Hepatic stellate cell (primary cell): ENCODE results near the gene C3orf52.

Source experiments
- DNase-seq: peaks from one replicate; pipeline ENCODE4 v3.0.0; 2011; ENCODE audit warnings: low spot score

The C3orf52 gene

GRCh38 chr3:112119962-112120836, 34.0 kb downstream of the C3orf52 start:
- no peak for DNase-seq

DNA sequence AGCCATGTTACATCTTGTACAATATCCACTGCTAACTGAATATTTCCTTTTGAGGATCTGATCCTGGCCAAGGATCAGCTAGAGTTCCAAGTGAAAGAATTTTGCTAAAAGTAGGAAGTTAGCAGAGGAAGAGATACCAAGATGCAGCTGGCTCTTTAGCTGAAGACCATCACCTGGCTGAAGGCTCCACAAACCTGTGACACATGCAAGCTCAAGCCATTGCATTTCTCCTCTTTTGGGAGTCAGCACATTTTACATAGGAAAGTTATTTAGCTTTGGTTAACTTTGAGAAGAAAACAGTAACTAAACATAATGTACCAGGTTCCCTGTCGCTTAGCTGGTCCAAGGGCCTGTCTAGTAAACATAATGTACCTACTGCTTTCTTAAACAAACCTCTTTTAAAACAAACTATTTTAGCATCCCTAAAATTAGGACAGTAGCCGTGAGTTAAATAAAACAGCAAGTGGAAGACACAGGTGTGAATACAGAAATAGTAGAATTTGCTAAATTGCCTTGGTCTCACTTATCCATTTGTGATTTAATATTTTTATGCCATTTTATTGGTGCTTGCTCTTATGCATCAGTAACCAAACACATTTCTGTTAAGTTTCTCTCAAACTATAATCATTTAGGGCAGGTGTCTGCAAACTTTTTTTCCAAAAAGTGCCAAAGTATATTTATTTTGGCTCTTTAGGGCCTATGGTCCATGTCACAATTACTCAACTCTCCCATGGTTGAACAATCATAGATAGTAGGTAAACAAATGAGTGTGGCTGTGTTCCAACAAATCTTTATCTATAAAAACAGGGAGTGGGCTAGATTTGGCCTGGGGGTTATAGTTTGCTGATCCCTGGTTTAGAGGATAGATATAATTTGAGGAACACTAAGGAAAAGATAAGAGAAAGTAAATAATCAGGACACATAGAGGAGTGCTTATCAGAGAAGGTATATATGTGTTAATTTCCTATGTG, 35.7 kb downstream of the C3orf52 start:
- no peak for DNase-seq

- no peak for DNase-seq
These were observed 36.7 kb downstream of the C3orf52 start for GRCh38 chr3:112122870-112123269.

DNA sequence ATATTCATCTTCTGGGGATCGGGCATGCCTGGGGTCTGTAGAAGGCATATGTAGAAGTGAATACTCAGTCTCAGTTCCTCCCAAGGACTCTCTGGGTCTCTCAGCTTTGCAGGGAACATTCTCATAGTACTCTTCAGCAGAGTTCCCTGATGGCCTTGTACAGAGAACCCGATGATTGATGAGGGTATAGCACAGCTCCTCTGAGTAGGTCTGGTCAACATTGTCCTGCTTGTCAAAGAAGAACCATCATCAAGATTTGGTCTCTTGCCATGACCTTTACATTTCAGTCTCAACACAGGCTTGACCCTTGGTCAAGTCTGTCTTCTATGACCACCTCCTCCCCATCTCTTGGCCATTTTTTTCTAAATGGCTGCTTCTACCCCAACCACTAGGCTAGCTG, 37.4 kb downstream of the C3orf52 start:
- DNase-seq = no peak

- DNase-seq = no peak
These were observed 38.9 kb downstream of the C3orf52 start for GRCh38 chr3:112124907-112125607.

GRCh38 chr3:112126511-112126911, 40.3 kb downstream of the C3orf52 start:
- no peak for DNase-seq

GRCh38 chr3:112127522-112128494, 41.6 kb downstream of the C3orf52 start:
- no peak for DNase-seq

DNA sequence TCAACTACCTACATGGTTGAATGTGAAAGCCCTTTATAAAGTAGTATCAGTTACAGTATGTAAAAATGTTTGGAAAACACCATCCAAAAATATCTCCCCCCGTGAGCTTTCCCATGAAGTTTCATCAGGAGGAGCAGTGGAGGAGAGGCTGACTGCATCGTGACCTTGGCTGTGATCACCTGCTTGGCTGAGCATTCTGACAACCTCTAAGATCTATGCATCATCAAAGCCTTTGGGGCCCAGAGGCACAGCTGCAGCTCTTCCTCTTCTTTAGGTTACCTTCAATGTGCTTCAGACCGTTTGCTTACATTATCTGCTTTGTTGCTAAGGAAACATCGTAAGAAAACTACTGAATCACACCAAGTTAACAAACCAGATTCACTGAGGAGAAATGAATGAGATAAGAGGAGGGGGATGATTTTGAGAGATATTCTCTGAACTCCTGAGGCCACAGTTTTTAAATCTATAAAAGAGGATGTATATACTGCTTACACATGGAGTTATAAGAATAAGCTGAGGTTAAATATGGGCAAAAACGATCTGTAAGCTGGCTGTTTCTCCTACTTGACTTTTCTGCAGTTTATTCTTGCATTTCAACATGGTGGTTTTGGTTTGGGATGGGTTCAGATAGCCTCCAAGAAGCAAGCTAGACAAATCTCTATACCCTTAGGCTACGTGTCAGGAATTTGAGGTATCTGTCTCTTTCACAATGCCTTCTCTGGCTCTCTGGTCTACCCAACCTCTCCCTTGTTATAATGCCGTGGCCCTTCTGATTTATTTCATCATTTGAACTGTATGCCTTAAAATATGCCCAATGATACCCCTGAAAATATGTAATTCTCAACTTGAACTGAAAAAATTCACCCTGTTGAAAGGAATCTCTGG, 42.9 kb downstream of the C3orf52 start:
- no peak for DNase-seq

- DNase-seq = no peak
These were observed 43.9 kb downstream of the C3orf52 start for GRCh38 chr3:112129925-112130637.

DNA sequence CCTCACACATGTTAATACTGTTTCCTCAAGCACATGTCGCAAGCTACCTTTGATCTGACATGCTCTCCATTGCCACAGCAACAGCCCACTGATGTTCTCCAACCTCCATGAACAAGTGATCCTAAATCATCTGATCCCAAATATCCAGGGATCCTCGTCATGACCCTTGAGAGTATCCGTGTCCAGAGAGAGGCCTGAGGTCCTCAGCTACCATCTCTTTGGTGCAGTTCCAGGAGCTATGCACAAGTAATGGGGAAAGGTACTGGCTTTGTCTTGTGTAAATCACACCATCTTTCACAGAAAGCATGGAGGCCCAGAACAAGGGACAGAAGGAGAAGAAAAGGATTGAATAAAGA, 44.4 kb downstream of the C3orf52 start:
- DNase-seq = no peak

DNA sequence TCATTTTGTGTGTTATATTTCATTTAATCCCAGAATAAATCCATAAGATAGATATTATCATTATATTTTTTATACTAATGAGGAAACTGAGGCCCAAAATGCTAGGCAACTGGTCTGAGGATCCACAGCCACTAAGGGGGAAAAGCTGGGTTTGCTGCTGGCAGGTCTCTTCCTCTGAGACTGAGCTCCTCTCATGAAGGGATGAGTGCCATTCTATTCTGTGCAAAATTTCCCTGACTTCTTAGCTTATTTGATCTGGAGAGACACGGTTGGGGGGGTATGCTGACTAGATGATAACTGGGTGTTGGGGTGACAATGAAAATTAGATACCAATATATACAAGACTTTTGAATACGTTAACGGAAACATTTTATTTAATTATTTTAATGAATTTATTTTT, 44.9 kb downstream of the C3orf52 start:
- DNase-seq = no peak

GRCh38 chr3:112132088-112132487, 45.9 kb downstream of the C3orf52 start:
- no peak for DNase-seq

DNA sequence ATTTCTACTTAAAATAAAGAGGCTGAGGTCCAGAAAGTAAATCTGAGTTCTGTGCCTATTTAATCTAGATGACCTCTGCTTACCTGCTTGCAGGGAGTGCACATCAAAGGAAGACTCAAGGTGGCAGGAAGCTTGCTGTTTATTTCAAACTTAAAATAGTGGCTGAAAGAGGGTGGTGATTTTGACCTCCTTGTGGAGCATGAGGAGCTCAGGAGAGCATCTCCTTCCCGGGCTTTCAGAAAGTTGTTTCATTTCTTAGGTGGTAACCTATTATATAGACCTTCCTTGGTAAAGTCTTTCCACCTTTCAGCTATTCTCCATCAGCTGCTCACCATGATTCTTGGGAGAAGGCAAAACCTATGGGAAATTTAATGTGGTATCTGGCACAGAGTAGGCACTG, 46.4 kb downstream of the C3orf52 start:
- no peak for DNase-seq

DNA sequence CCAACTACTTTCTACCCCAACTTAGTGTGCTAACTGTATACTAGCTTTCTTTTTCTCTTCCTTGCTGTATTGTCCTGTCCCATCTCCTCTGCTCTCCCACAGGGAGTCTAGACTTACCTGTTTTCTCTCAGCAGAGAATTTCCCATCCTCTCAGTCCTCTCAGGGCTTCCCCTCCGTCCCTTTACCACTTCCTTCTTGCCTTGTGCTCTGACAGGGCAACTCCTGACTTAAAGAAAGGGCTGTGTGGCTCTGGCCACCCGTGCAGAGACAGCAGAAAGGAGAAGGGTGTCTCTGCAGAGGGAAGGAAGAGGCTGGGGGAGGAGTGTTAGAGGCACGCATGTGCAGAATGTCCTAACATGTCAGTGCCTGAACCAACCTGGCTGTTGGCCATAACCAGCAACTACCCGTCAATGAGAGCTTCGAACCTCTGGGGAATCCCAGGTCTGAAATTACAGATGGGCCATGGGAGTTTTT, 46.8 kb downstream of the C3orf52 start, which contains the start of gene GCSAM:
Gene GCSAM, minus strand, starts transcription at position 274 of the 474 bp plus-strand sequence. Its CDS starts 128 bp downstream, at position 146.
- DNase-seq = no peak

DNA sequence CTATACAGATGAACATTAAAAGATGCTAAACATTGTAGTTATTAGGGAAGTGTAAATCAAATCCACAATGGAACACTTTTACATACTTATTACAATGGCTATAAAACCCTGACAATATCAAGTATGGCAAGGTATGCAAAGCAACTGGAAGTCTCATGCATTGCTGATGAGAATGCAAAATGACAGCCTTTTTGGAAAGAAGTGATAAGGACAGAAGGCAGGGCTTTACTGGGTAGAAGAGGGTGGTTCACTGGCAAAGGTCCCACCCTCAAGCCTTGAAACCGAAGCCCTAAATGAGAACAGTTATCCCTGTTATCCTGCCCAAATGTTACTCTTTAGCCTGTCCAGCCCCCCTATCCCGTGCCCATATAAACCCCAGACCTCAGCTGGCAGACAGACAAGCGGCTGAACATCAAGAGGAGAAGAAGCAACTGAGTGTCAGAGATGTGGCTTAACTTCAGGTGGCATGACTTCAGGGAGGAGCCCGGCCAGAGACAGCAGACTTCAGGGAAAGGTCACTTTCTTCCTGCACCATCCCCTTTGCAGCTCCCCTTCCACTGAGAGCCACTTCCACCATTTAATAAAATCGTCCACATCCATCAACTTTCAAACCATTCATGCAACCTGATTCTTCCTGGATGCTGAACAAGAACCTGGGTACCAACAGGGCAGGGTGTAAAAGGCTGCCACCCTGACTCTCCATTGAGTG, 47.6 kb downstream of the C3orf52 start:
- DNase-seq = no peak

DNA sequence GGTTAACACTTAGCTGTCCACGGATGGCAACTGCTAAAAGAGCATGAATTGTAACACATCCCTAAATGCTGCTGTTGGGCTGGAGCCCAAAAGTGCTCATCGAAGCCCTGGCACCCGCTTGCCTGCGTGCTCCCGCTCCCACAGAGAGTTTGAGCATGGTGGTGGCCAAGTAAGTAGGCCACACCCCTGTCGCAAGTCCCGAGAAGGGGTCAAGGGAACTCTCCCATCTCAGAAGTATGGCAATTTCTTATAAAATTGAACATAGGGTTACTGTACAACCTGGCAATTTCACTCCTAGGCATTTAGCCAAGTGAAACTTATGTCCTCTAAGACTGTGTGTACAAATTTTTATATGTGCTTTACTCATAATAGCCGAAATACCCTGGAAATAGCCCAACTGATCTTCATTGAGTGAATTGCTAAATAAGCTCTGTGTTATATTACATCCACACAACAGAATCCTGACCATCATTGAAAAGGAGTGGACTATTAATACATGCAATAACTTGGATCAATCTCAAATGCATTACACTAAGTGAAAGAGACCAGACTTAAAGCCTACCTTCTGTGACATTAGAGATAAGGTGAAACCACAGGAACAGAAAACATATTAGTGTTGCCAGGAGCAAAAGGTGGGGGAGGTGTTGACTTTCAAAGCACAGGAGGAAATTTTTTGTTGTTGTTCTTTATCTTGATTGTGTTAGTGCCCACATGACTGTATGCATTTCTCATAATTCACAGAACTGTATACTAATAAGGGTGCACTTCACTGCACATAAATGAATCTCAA, 48.3 kb downstream of the C3orf52 start:
- no peak for DNase-seq

- DNase-seq = no peak
These were observed 49.9 kb downstream of the C3orf52 start for GRCh38 chr3:112136046-112136445.
